HuH-7.5 (cell line): ENCODE results near the gene ARVCF.
A peak's percentile ranks its signal among the peaks of the same experiment; 100 is the strongest.

Experiments used
- DNase-seq: peaks from one replicate; pipeline ENCODE4 v3.0.0; 2011; ENCODE audit warnings: low spot score

ARVCF gene

DNA sequence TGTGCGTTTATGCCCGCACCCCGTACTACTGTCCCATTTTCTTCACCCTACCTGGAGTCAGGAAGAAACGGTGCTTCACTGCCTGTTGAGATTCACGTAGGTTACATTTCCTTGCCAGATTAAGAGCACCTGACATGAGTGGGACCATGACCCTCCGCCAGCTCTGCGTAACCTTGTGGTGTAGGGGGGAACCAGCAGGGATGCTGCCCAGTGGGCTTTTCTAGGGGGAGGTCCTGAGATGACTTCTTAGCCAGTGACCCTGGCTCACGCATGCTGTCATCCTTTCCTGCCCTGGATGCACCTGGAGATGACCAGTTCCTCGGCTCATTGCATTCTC lies 967 bp upstream of the ARVCF start:
- no peak for DNase-seq

DNA sequence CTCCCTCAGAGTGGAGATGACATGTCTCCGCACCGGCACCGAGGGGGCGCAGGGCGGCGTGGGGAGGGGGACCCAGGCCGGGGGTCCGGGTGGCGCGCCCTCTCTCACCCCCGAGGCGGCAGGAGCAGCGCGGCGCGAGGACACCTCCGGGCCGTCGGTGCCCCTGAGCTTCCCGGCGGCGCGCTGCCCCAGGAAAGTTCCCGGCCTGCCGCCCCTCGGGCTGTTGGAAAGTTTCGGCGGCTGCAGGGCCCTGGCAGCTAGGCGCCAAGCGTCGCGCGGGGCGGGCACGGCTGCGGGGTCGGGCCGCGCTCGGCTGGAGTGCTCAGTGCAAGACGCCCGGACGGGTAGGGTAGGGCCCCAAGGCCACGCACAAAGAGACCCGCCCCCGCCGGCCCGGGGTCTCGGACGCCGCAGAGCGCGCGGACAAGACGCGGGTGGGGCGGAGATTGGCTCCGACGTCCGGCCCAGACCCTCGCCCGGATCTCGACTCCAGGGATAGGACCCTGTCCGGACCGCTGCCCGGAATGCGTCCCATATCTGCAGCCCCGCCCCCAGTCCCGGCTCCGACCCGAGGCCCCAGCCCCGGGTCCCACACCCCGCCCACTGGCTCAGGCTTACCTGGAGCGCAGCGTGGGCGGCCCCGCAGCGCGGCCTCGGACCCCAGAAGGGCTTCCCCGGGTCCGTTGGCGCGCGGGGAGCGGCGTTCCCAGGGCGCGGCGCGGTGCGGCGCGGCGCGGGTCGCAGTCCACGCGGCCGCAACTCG lies 471 bp downstream of the ARVCF start:
- DNase-seq: peak; percentile 65

DNA sequence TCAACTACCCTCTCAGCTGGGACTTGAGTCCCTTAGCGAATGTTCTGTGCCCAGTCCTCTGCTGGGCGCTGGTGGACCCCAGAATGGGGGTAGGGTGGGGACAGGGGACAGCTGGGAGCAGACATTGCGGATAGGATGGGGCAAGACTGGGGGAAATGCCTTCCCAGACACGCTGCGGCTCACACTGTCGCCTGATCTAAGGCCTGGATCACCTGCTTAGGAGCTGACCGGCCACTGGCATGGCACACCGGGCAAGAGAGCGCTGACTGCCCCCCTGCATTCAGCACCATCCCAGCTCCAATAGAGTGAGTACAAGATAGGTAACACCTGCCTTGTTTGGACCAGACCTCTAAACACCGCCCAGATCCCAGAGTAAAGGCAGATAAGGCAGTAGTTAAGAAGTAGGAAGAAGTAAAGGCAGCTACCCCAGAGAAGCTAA lies 1.4 kb downstream of the ARVCF start:
- DNase-seq: no peak

DNA sequence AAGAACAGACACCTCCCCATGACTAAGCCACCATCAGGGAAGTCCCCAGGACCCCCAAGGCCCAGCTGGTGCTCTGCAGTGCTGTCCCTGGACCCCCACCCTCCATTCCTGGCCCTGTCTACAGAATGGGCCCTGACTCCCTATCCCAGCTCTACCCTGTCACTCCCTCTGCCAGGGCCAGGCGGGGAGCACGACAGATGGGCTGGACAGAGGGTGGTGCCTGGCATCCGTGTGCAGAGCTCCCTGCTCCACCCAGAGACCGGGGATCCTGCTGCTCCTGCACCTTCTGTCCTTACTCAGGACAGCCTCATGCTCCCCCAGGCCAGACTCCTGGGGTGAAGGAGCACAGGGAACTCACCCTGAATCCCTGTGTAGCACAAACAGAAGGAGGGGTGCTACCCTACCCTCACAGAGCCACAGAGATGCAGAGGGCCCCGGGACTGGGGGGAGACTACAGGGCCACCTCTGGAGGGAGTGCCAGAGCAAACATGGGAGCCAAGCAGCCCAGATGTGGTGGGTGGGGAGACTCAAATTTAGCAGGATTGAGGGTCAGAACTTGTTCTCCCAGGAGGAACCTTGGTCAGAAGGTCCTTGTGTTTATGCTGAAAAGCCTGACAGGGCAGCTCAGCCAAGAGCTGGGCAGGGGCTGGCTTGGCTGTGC lies 2.0 kb downstream of the ARVCF start:
- no peak for DNase-seq

DNA sequence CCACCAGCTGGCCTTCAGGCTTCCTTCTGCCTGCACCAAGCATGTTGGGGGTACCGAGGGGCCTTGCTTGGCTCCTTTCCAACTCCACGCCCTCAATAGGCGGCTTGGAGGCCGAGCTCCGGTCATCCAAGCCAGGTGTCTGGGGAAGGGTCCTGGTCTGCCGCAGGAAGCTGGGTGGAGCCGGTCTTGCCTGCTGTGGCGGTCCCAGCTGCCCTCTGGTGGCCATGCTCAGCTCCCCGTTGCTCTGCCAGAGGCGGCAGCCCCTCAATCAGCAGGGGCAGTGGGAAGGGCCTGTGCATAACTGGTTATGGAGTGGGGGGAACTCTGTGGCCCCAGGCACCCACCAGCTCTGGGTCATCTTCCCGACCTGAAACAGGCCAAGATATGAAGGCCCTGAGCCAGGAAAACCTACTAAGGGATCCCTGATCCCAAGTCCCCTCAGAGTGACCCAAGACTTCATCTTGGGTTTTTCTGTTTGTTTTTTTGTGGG lies 3.2 kb downstream of the ARVCF start:
- DNase-seq: no peak

DNA sequence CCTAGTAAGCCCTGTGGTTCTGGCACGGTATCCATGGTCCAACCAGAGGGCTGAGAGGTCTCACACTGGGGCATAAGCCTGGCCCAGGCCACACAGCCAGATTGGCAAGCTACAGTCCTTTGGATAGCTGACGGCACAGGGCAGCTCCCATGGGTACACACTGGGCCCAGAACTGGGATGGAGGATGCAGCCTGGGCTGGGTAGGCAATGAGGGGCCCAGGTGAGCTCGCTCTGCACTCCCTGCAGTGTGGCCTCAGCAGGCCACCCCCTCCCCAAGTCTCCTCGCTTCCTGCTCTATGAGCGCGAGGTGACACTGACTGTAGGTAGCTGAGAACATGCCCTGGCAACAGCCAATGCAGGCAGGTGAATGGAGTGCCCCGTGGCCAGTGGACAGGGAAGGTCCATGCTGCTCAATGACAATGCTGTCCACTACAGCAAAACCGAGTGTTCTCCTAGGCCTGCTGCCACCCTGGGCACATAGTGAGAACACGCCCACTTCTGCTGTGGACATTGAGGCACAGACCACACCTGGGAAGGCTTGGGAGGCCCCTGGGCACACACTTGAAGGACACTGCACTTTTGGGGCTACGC lies 3.8 kb downstream of the ARVCF start:
- no peak for DNase-seq

DNA sequence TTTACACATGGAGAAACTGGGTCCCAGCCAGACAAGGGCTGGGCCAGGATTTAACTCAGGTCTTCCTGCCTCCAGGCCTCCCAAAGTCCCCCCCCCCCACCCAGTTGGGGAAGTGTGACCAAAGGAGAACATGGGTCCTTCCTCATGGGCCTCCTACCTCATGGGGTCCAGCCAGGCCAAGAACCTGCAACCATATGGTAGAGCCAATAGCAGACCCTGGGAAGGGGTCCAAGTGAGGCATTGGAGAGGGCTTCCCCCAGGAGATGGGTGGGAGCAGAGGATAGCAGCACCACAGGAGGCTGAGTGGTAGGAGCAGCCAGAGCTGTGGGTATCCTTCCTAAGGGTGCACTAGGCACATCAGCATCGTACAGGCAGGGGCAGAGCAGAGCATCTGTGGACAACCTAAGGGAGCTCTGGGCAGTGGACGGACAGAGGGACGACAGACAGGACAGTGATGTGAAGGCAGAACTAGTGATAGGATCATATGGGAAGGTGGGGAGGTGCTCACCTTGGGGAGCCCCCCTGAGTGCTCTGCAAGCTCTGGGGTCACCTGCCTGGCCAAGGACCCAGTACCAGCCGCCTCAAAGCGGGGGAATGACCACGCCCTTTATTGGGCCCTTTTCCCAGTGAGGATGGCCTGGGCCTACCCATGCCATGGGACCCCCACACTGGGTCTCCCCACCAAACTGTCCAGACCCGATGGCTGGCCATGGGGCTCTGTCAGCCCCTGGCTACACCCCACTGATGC lies 4.5 kb downstream of the ARVCF start:
- DNase-seq: no peak

DNA sequence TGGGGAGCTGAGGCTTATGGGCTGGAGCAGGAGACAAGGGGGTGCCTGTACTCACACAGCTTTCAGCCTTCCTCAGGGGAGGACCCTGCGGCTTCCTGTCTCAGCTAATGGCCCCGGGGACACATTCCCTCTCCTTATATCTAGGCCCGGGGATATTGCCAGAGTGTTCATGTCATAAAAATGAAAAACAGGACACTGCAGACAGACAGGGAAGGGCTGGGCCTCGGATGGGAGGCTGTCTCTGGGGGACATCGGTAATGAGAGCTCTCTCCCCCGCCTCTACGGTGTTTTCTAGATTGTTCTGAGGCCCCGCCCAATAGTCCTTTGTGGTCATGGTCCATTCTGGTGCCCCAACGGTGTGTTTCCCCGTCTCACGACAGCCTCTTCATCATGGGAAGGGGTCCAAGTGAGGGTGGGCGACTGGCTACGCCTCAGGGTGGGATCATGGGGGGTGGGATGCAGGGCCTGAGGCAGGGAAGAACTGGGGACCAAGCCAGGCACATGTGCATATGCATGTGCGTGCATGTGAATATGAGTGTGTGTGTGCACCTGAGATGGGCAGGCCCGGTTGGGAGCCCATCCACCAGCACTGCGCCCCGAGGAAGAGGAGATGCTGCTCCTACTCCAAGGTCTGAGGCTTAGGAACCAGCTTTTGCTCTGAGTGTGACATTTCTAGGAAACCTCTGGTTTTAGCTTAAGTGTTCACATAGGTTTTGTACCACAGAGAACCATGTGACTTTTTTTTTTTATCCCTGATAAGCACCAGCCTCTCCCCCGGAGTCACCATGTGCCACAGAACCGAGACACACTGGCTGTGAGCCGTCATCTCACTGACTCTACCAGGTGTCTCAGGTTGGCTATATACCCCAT lies 5.3 kb downstream of the ARVCF start:
- DNase-seq: no peak

DNA sequence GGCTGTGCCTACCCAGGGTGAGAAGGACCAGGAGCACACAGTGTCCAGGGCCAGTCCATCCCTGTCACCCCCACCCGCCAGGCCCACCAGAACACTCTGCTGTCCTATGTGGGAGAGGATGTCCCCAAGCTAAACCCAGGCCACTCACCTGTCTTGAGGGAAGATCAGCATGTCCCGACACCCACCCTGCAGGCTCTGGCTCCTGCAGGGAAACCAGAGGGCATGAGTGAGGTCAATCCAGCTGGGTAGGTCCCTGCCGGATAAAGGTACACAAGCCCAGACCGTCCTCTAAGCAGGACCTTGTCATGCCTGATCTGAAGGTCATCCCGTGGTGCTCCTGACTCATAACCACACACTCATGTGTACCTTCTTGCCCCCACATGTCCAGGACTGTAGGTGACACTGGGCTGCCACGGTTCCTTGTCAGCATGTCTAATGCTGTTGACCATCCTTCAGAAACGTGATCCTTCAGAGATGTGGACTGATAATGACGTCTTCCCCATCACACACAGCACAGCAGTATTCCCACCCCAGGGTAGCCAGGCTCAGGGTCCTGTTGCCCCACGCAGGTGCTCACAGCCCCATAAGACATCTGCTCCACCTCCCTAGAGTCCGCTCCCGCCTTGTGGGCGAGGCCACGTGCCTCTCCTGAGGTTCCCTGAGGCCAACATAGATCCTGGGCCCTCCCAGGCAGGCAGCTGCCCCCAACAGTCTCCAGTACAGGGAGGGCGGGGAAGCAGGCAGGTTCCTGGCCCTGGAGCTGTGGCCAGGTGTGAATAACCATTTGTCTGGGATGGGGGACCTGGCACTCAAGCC lies 6.1 kb downstream of the ARVCF start:
- DNase-seq: no peak

DNA sequence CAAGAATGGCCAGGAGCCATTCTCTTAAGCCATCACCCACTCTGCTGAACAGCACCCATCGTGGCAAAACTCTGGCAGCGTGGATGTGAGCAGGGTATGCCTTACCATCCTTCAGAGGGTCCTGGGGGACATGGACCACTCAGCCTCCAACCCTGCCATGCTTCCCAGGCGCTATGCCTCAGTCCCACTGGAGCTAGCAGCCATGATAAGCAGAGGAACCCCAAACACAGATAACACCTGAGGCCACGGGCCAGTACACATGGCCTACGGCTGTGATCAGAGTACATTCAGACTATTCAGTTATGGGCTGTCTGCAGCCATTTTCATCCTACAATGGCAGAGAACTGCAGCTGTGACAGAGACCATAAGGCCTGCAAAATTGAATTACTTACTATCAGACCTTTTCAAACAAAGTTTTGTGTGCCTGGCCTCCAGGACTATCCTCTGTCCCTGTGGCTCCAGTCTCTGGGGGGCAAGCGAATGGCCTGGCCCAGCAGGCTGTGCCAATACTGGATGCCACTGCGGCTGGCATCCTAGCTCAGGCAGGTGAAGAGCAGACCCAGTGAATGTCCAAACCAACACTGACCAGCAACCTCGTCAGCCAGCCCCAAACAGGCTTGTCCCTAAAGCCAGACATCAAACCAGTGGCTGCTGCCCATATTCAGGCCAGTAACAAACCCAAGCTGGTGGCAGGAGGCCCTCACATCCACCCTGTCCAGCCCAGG lies 6.9 kb downstream of the ARVCF start:
- DNase-seq: no peak

DNA sequence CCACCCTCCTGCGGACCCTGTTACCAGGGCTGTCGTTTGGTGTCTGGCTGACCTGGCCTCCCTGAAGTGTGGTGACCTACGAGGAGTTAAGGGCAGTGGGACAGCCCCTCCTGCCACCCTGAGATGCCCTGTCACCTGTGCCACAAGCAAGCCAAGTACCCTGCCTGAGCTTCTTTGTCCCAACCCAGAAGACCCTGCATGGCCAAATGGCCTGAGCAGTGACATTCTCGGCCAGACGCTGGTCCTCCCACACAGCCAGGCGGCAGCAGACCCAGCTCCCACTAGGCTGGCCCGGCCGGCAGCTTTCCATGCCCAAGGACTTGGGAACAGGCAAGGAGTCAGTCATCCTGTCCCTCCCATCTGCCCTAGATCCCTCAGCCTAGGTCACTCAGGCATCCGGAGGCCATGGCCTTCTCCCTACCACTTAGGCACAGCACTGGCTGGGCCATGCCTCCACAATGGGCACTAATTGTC lies 7.6 kb downstream of the ARVCF start:
- no peak for DNase-seq

DNA sequence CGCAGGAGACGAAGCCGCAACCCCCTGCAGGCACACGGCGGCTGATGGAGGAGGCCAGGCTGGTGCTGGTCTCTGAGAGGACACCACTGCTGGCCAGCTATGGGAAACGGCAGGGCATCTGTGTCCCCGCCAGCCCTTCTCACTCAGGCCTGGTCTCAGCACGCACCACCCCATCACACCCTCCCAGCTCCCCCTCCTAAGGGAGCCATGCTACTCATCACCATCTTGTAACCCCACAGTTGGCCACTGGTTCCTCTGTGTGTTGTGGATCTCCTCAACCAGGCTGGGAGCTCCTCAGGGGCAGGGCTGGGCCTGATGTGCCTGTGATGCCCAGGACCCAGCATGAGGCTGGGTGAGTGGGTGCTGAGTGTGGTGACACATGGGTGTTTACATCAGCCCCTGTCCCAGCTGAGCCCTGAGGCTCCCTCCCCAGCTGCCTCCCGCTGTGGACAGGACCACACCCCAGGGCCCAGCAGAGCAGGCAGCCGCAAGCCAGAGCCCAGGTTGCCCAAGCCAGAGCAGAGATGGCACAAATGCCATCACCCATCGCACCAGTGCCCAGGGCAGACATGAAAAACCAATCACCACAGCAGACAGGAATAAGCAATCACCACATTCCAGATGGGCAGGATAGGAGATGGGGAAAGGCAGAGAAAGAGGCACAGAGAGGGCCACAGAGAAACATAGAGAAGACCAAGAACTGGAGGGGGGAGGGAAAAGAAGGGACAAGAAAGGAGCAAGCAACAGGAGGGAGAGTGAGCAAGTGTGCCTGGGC lies 8.2 kb downstream of the ARVCF start:
- DNase-seq: no peak

DNA sequence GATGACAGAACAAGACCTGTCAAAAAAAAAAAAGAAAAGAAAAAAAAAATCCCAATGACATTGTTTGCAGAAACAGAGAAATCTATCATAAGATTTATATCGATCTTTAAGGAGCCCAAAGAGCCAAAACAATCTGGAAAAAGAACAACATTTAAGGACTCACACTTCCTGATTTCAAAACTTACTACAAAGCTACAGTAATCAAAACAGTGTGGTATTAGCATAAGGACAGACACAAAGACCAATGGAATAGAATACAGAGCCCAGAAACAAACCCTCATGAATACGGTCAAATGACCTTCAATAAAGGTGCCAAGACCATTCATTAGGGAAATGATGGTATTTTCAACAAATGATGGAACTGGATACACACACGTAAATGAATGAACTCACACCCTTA lies 12.2 kb downstream of the ARVCF start:
- DNase-seq: no peak

DNA sequence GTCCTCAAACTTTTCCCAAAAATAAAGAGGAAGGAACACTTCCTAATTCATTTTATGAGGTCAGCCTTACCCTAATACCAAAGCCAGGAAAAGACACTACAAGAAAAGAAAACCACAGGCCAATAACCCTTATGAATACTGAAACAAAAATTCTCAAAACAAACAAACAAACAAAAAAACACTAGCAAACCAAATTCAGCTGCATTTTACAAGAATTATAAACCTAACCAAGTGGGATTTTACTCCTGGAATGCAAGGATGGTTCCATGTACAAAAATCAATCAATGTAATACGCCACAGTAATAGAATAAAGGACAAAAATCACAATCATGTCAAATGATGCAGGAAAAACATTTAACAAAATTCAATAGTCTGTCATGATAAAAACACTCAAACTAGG lies 13.3 kb downstream of the ARVCF start:
- no peak for DNase-seq

DNA sequence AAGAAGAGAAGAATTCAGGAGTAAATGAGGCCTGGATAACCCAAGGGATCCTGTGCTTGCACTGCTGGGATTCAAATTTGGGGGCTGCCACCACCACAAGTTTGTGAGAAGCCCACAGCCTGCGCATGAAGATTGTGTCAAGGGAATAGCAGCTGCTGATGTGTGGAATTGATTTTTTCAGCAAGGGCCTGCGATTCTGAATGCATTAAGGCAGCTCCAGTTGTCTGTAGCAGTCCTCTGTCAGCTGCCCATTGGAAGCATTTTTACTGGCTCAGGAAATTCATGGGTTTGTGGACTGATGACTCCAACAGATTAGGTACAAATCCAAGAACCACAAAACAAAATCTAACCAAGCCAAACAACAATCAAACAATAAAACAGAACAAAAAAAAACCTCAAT lies 14.0 kb downstream of the ARVCF start:
- DNase-seq: no peak

DNA sequence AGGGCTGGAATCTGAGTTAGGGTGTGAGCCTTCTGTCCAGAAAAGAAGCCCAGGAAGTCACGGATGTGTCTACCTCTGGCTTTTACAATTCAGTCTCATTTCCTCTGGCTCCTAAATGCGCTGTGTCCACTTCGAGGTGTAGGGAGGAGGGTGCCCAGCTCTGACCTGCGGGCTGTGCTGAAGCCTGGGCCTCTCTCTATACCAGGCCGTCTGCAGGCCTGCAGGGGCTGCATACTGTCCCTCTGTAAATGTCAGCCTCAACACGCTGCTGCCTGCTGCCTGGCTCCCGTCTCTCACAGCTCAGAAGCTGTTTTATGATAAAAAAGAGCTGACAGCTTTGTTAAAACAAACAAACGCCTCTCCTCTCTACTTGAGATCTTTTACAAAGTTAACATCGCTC lies 14.5 kb downstream of the ARVCF start:
- DNase-seq: no peak

DNA sequence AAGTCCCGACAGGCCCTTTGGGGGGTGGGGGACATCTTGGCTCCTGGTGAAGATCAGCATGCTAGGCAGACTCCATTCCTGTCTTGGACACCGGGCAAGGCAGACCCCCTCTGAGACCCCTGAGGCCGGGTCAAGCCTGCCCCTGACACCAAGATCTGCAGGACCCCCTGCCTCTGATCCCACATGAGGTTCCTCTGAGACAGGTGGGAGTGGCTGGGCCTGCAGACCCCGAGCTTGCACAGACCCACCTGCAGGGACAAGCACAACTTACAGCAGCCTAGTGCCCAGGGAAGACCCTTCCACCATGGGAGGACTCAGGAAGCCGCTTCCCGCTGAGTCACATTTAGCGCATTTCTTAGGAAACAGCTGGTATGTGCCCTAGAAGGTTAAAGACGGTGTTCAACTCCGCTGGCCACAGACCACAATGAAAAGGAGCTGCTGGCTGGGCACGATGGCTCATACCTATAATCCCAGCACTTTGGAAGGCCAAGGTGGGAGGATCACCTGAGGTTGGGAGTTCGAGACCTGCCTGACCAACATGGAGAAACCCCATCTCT lies 15.5 kb downstream of the ARVCF start:
- no peak for DNase-seq

DNA sequence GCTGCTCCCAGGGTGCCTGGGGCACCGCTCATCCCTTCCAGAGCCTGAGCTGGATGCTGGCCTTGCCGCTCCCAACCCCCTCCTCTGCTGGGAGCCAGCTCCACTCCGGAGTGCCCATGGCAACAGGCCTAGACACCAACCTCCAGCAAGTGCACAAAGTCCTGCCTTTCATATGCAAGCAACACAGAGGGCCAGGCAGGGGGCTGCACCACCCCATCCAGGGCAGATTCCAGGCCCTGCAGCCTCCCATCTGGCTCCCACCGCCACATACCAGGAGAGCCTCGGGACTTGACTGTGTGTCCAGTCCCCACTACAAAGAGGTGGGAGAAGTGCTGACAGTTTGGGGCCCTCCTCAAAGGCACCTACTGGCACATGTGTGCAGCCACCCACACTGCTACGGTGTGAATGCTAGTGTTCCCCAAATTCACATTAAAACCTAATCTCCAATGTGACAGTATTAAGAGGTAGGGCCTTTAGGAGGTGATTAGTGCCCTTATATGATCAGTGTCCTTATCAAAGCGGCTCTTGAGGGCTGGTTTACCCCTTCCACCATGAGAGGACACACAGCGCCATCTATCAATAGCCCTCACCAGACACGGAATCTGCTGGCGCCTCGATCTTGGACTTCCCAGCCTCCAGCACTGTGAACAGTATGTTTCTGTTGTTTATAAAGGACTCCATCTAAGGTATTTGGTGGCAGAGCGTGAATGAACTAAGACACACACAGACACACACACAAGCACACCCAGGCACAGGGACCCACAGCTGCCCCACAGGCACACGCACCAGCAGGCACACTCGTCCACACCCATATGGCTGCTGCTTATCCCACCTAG lies 16.2 kb downstream of the ARVCF start:
- no peak for DNase-seq
